Smooth muscle cell of bladder (primary cell): Measurements from ENCODE around the gene PRSS58. TPM values are rescaled to one million over a fixed set of nuclear protein-coding genes. Genes with fewer than 3 reads are reported as not detected.

Source experiments
- total RNA-seq: library from RNA; depleted of rRNA; stranded (reverse); fragments of >200 nt; gene quantifications from 2 replicates; pipeline ENCODE4 v1.2.3, GENCODE V29; 2014

Gene PRSS58, protein sequence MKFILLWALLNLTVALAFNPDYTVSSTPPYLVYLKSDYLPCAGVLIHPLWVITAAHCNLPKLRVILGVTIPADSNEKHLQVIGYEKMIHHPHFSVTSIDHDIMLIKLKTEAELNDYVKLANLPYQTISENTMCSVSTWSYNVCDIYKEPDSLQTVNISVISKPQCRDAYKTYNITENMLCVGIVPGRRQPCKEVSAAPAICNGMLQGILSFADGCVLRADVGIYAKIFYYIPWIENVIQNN
- not detected in 2 replicates for total RNA-seq

DNA sequence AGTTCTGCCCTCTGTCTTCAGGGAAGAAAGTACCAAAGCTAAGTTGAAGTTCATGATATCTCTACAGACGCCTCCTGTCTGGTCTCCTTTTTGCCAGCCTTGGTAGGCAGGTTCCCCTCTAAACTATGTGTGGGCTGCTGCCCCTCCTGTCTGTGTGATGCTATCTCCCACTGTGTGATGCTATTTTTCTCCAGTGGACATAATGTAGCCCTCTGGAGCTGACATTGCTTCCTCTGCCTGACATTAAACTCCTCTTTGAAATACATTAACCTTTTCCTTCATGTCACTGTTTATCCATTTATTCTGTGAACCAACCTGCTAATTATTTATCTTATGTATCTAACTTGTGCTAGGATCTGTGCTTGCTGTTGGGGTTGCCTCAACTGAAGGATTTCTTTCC is at the start of gene PRSS58:
Gene PRSS58 (minus strand): TSS at position 101 of the 400 bp plus-strand sequence. CDS start 351 bp downstream, outside the sequence.

Other genes with a start within 250 kb of the PRSS58 start
- gene MGAM2, start 146.3 kb downstream of the PRSS58 start, total RNA-seq, result not detected in 2 replicates